Activated naive CD4-positive, alpha-beta T cell treated with anti-CD3 and anti-CD28 coated beads, Interleukin-2, amount 50 U/mL, for 16 hours (primary cell): Measurements from ENCODE around the gene SOST.

Experiments used
- DNase-seq: peaks from one replicate; pipeline ENCODE4 v3.0.0-alpha.2; 2020

SOST gene

GRCh38 chr17:43774304-43775250 lies 16.0 kb upstream of the SOST start:
- DNase-seq, result no peak

- no peak for DNase-seq
Observed at GRCh38 chr17:43772877-43773648, 14.5 kb upstream of the SOST start.

GRCh38 chr17:43771463-43771862 lies 12.9 kb upstream of the SOST start:
- no peak for DNase-seq

- no peak for DNase-seq
Observed at GRCh38 chr17:43770957-43771356, 12.4 kb upstream of the SOST start.

GRCh38 chr17:43769859-43770258 lies 11.3 kb upstream of the SOST start:
- no peak for DNase-seq

- no peak for DNase-seq
Observed at GRCh38 chr17:43769426-43769825, 10.8 kb upstream of the SOST start.

GRCh38 chr17:43768943-43769342 lies 10.4 kb upstream of the SOST start:
- no peak for DNase-seq

GRCh38 chr17:43768382-43768781 lies 9.8 kb upstream of the SOST start:
- DNase-seq, result no peak

GRCh38 chr17:43767713-43768059 lies 9.1 kb upstream of the SOST start:
- DNase-seq, result no peak

- no peak for DNase-seq
Observed at GRCh38 chr17:43767053-43767712, 8.6 kb upstream of the SOST start.

GRCh38 chr17:43766413-43767052 lies 7.9 kb upstream of the SOST start:
- peak; percentile 55 for DNase-seq

GRCh38 chr17:43760254-43760852 lies 1.8 kb upstream of the SOST start:
- DNase-seq, result peak; percentile 91

GRCh38 chr17:43759836-43760235 lies 1.2 kb upstream of the SOST start:
- DNase-seq, result no peak

- DNase-seq, result no peak
Observed at GRCh38 chr17:43758086-43758485, 505 bp downstream of the SOST start.

- DNase-seq, result no peak
Observed at GRCh38 chr17:43757171-43757660, 1.4 kb downstream of the SOST start.

- no peak for DNase-seq
Observed at GRCh38 chr17:43756201-43756600, 2.4 kb downstream of the SOST start.

GRCh38 chr17:43755389-43755875 lies 3.2 kb downstream of the SOST start:
- DNase-seq, result no peak

GRCh38 chr17:43754947-43755346 lies 3.6 kb downstream of the SOST start:
- no peak for DNase-seq

GRCh38 chr17:43753493-43754129 lies 5.0 kb downstream of the SOST start:
- no peak for DNase-seq

- no peak for DNase-seq
Observed at GRCh38 chr17:43750153-43750552, 8.4 kb downstream of the SOST start.

- no peak for DNase-seq
Observed at GRCh38 chr17:43745541-43745940, 13.1 kb downstream of the SOST start.

- no peak for DNase-seq
Observed at GRCh38 chr17:43741636-43742035, 17.0 kb downstream of the SOST start.
